Measurements from ENCODE around the gene PLA2G4E.

PLA2G4E gene

GRCh38 chr15:42050484-42051255, 29.8 kb upstream of the PLA2G4E start:
- no peak for TF ChIP-seq CTCF (conservative IDR thresholded peaks at IDR 0.05; ENCODE audit: low read depth, low read length)
- no peak for DNase-seq (ENCODE audit: low read depth)
- no peak overlapping the region for H3K4me3 ChIP-seq (ENCODE audit: low read length)

GRCh38 chr15:42048821-42049200, 28.0 kb upstream of the PLA2G4E start:
- no peak for TF ChIP-seq CTCF (conservative IDR thresholded peaks at IDR 0.05; ENCODE audit: low read depth, low read length)
- no peak overlapping the region for H3K4me3 ChIP-seq (ENCODE audit: low read length)
- DNase-seq (ENCODE audit: low read depth) = no peak

- no peak for TF ChIP-seq CTCF (conservative IDR thresholded peaks at IDR 0.05; ENCODE audit: low read depth, low read length)
- H3K4me3 ChIP-seq (ENCODE audit: low read length) = no peak overlapping the region
- DNase-seq (ENCODE audit: low read depth) = no peak
Observed at GRCh38 chr15:42048080-42048820, 27.4 kb upstream of the PLA2G4E start.

GRCh38 chr15:42046597-42046996, 25.8 kb upstream of the PLA2G4E start:
- TF ChIP-seq CTCF (conservative IDR thresholded peaks at IDR 0.05; ENCODE audit: low read depth, low read length) = no peak
- H3K4me3 ChIP-seq (ENCODE audit: low read length) = no peak overlapping the region
- no peak for DNase-seq (ENCODE audit: low read depth)

GRCh38 chr15:42045211-42045615, 24.4 kb upstream of the PLA2G4E start:
- DNase-seq (ENCODE audit: low read depth) = no peak
- TF ChIP-seq CTCF (conservative IDR thresholded peaks at IDR 0.05; ENCODE audit: low read depth, low read length) = no peak
- no peak overlapping the region for H3K4me3 ChIP-seq (ENCODE audit: low read length)

- H3K4me3 ChIP-seq (ENCODE audit: low read length) = no peak overlapping the region
- no peak for DNase-seq (ENCODE audit: low read depth)
- no peak for TF ChIP-seq CTCF (conservative IDR thresholded peaks at IDR 0.05; ENCODE audit: low read depth, low read length)
Observed at GRCh38 chr15:42042602-42043400, 22.0 kb upstream of the PLA2G4E start.
